Esophagus squamous epithelium (tissue), 5 donors: ENCODE results near the gene FOLR2. TPM values are rescaled to one million over a fixed set of nuclear protein-coding genes. Genes with fewer than 3 reads are reported as not detected.

Experiments used
- DNase-seq: peaks from one replicate; lab custom pipeline; 2025; lab: John Stamatoyannopoulos, UW
- H3K27ac ChIP-seq, 4 donors: fragments of 200-600 bp; sonication (generic); one replicate each; pipeline ENCODE4 v1.5.1; 2016 to 2019; ENCODE audit warnings: mild to moderate bottlenecking in 1 of 4
- H3K27me3 ChIP-seq, 4 donors: fragments of 200-600 bp; sonication (generic); 1 replicate in 3 of 4; 2 replicates in 1 of 4; pipeline versions ENCODE4 v1.5.1 to v1.6.0; 2017 to 2021; ENCODE audit warnings: antibody characterized with exemption in 1 of 4
- H3K36me3 ChIP-seq, 3 donors: fragments of 200-600 bp; sonication (generic); one replicate each; pipeline ENCODE4 v1.5.1; 2016 to 2019
- H3K4me1 ChIP-seq, 3 donors: fragments of 200-600 bp; sonication (generic); one replicate each; pipeline ENCODE4 v1.5.1; 2017 to 2019
- H3K4me3 ChIP-seq, 4 donors: fragments of 200-600 bp; sonication (generic); 1 replicate in 3 of 4; 2 replicates in 1 of 4; pipeline ENCODE4 v1.5.1; 2016 to 2019; ENCODE audit warnings: mild to moderate bottlenecking in 2 of 4, moderate library complexity in 1 of 4
- H3K9me3 ChIP-seq, 3 donors: fragments of 200-600 bp; sonication (generic); one replicate each; pipeline ENCODE4 v1.5.1; 2016 to 2019
- POLR2A ChIP-seq, 4 donors: fragments of 450-650 bp; IDR thresholded peaks; one replicate each; pipeline ENCODE4 v1.6.1; 2017; ENCODE audit warnings: antibody characterized with exemption in 4 of 4, mild to moderate bottlenecking in 4 of 4, moderate library complexity in 3 of 4
- WGBS, 2 donors: methylation state at CpG; one replicate each; pipeline ENCODE4 v1.1.5; 2018; 5-methylcytosine and 5-hydroxymethylcytosine counted together
- intact Hi-C: fragments of 100-400 bp; cut with DNase I; formaldehyde crosslinking; loops from one replicate; pipeline ENCODE4 v1.15.0; 2022
- total RNA-seq, 4 donors: library from RNA; depleted of rRNA; stranded (reverse); fragments of >200 nt; gene quantifications; one replicate each; pipeline ENCODE4 v1.1.0, GENCODE V29; 2016
- TF ChIP-seq, protein P1 (sequence below), 6 experiments: fragments of 450-650 bp in 4 of 6; fragments of 200-600 bp in 2 of 6; sonication (generic) in 2 of 6; IDR thresholded peaks; one replicate each; pipeline ENCODE4 v1.5.1; 2016 to 2019; ENCODE audit warnings: antibody characterized with exemption in 6 of 6, mild to moderate bottlenecking in 4 of 6, moderate library complexity in 4 of 6
- donor health status: DM: yes; HTN: yes; CAD: no.

FOLR2 gene
- total RNA-seq, 4 donors from 2014 or later = 1.7 to 41.6 (median 9.1) TPM; not detected in 1

DNA sequence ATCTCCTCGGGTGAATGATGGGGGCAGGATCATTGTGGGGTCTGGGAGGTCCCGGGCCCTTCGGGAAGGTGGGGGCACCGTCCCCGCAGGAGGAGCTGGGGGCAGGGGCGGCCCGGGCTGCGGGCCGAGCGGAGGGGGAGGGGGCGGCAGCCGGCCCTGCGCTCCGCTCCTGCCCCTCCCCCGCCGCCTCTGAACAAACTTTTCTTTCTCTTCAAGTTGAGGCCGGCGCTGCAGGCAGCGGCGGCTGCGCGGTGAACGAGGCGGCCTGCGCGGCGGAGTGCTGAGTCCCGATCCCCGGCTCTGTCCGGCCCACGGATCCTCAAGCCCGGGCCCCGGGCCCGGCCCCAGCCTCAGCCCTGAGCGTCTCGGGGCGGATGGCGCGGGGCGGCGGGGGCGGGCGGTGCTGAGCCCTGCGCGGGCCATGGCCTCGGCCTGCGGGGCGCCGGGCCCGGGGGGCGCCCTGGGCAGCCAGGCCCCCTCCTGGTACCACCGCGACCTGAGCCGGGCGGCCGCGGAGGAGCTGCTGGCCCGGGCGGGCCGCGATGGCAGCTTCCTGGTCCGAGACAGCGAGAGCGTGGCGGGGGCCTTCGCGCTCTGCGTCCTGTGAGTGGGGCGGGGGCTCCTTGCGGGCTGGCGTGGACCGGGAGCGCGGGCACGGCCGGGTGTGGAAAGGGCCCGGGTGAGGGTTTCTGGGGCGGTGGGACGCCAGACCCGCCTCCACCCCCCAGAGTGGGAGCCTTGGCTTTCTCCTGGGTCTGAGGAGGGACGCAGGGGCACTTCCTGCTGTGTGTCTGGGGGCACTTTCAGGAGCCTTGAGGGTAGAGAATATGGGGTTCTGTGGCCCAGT lies 8.2 kb downstream of the FOLR2 start, which contains the start of gene INPPL1:
INPPL1 (plus strand) TSS at position 204 of the 847 bp plus-strand sequence; CDS start at position 422, 218 bp downstream.
- Histone ChIP-seq H3K4me3 (peak within 1 kb of the TSS; percentile 72 to 95 (median 83)), H3K4me1 (peaks cover 21 to 49% (median 23%) of the 10 kb centered on the region in 3 donors), H3K36me3 (peaks cover 13 to 33% (median 20%) of the 10 kb centered on the region in 3 donors), H3K9me3 (no peaks in the 10 kb centered on the region), H3K27ac (peak within 1 kb of the TSS; percentile 94 to 99 (median 98)), H3K27me3 (no peaks in the 10 kb centered on the region)
- 0% methylated on average over 4 of the region's 81 CpGs; no CpG with 5 or more reads in 1 of the 2 donors for WGBS, 2 donors
- intact Hi-C loops = no loop called here
- TF ChIP-seq, protein P1, sequence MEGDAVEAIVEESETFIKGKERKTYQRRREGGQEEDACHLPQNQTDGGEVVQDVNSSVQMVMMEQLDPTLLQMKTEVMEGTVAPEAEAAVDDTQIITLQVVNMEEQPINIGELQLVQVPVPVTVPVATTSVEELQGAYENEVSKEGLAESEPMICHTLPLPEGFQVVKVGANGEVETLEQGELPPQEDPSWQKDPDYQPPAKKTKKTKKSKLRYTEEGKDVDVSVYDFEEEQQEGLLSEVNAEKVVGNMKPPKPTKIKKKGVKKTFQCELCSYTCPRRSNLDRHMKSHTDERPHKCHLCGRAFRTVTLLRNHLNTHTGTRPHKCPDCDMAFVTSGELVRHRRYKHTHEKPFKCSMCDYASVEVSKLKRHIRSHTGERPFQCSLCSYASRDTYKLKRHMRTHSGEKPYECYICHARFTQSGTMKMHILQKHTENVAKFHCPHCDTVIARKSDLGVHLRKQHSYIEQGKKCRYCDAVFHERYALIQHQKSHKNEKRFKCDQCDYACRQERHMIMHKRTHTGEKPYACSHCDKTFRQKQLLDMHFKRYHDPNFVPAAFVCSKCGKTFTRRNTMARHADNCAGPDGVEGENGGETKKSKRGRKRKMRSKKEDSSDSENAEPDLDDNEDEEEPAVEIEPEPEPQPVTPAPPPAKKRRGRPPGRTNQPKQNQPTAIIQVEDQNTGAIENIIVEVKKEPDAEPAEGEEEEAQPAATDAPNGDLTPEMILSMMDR (IDR thresholded peaks at IDR 0.05) = no peak
- TF ChIP-seq POLR2A (IDR thresholded peaks at IDR 0.05) = peak in 1 of 4 donors; percentile 22
- DNase-seq = no peak

DNA sequence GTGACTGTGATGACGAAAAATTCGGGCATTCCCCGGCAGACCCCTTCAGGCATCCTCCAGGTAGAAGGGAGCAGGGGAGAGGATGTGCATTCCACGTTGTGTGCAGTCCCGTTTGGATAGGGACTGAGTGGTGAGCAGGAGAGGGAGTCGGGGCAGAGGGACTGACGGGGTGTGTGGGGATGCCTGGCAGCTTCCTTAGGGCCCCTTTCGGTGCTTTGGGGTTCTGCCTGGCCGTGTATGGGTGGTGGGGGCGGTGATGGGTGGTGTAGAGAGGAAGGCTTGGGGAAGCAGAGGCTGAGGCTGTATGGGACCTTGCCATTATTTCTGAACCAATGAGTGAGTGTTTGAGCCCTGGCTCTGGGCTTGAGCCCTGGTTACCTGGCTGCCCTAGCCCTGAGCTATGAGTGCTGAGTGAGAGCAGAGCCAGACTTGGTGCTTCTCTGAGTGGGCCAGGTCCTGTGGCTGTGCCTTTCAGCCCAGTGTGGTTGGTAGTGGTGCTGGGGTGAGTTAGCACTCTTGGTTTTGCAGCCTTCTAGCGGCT lies 8.9 kb downstream of the FOLR2 start:
- Histone ChIP-seq H3K9me3 (no peaks in the 10 kb centered on the region), H3K27me3 (no peaks in the 10 kb centered on the region), H3K4me3 (peak overlapping the region; percentile 72 to 95 (median 83)), H3K36me3 (peaks cover 20 to 40% (median 27%) of the 10 kb centered on the region in 3 donors), H3K4me1 (peaks cover 21 to 49% (median 23%) of the 10 kb centered on the region in 3 donors), H3K27ac (peak overlapping the region; percentile 94 to 99 (median 98))
- intact Hi-C loops = no loop called here
- DNase-seq = no peak
- 4 to 12% methylated on average over 6 to 7 of the region's 11 CpGs for WGBS, 2 donors
- TF ChIP-seq POLR2A (IDR thresholded peaks at IDR 0.05) = no peak
- TF ChIP-seq, protein P1 (IDR thresholded peaks at IDR 0.05) = no peak

GRCh38 chr11:72226701-72227100 lies 10.1 kb downstream of the FOLR2 start:
- TF ChIP-seq POLR2A (IDR thresholded peaks at IDR 0.05) = no peak
- WGBS, 2 donors = 67 to 81% methylated on average over 3 to 5 of the region's 5 CpGs
- intact Hi-C loops = no loop called here
- Histone ChIP-seq H3K27me3 (no peaks in the 10 kb centered on the region), H3K4me3 (no peak overlapping the region), H3K36me3 (peaks cover 27 to 52% (median 38%) of the 10 kb centered on the region in 3 donors), H3K9me3 (no peaks in the 10 kb centered on the region), H3K27ac (no peak overlapping the region), H3K4me1 (peaks cover 21 to 49% (median 23%) of the 10 kb centered on the region in 3 donors)
- no peak for DNase-seq

GRCh38 chr11:72227316-72228228 lies 11.0 kb downstream of the FOLR2 start:
- no peak for TF ChIP-seq POLR2A (IDR thresholded peaks at IDR 0.05)
- TF ChIP-seq, protein P1 (IDR thresholded peaks at IDR 0.05) = no peak
- no peak overlapping the region for H3K27ac ChIP-seq
- no peaks in the 10 kb centered on the region for H3K27me3 ChIP-seq
- intact Hi-C loops = no loop called here
- peaks cover 35 to 60% (median 46%) of the 10 kb centered on the region in 3 donors for H3K36me3 ChIP-seq
- 59 to 70% methylated on average over 2 to 8 of the region's 14 CpGs for WGBS, 2 donors
- H3K9me3 ChIP-seq = no peaks in the 10 kb centered on the region
- DNase-seq = no peak
- no peak overlapping the region for H3K4me3 ChIP-seq
- H3K4me1 ChIP-seq = peaks cover 15 to 42% (median 19%) of the 10 kb centered on the region in 3 donors

DNA sequence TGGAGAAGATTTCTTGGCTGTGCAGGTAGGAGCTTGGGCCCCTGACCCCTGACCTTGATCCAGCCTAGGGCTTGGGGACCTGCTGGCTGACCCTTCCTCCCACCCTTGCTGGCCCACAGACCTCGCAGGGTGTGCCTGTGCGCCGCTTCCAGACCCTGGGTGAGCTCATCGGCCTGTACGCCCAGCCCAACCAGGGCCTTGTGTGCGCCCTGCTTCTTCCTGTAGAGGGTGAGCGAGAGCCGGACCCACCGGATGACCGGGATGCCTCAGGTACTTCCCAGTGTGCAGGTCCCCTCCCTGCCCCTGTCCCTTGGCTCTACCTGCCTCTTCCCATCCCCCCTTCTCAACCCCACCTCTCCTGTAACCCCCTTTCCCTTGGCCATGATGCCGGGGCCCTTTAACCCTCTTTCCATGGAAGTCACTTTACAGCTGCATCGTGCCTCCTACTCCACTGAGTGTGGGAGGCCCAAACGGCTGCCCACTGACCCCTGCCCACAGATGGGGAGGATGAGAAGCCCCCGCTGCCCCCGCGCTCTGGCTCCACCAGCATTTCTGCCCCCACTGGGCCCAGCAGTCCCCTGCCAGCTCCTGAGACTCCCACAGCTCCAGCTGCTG lies 11.7 kb downstream of the FOLR2 start:
- TF ChIP-seq, protein P1 (IDR thresholded peaks at IDR 0.05) = no peak
- TF ChIP-seq POLR2A (IDR thresholded peaks at IDR 0.05) = no peak
- Histone ChIP-seq H3K27me3 (no peaks in the 10 kb centered on the region), H3K9me3 (no peaks in the 10 kb centered on the region), H3K4me1 (peaks cover 13 to 38% (median 17%) of the 10 kb centered on the region in 3 donors), H3K4me3 (no peak overlapping the region), H3K27ac (peak overlapping the region in 1 of 4 donors; percentile 13), H3K36me3 (peaks cover 43 to 68% (median 54%) of the 10 kb centered on the region in 3 donors)
- intact Hi-C loops = no loop called here
- WGBS, 2 donors = 84 to 86% methylated on average over 14 of the region's 16 CpGs
- DNase-seq = no peak
